Large intestine (tissue), 12 donors: ENCODE measurements around the gene CHERP. TPM values are rescaled to one million over a fixed set of nuclear protein-coding genes. Genes with fewer than 3 reads are reported as not detected.

Experiments used
- DNase-seq, 2 donors: peaks; one replicate each; pipeline versions ENCODE4 v3.0.0 to v3.0.0-alpha.2; 2013
- H3K27ac ChIP-seq: one replicate; pipeline ENCODE4 v1.5.1; 2013; ENCODE audit warnings: low read length
- H3K27me3 ChIP-seq: 2 replicates; pipeline ENCODE4 v1.6.1; 2013; ENCODE audit warnings: low read length; ENCODE audit not compliant: control insufficient read depth, insufficient read depth
- H3K36me3 ChIP-seq: 2 replicates; pipeline ENCODE4 v1.6.1; 2013; ENCODE audit warnings: low read length; ENCODE audit not compliant: control insufficient read depth, insufficient read depth
- H3K4me1 ChIP-seq: one replicate; pipeline ENCODE4 v1.6.1; 2013; ENCODE audit warnings: low read length; ENCODE audit not compliant: control insufficient read depth, insufficient read depth
- H3K4me3 ChIP-seq: one replicate; pipeline ENCODE4 v1.5.1; 2013; ENCODE audit warnings: low read length
- H3K9me3 ChIP-seq: one replicate; pipeline ENCODE4 v1.6.1; 2013; ENCODE audit warnings: mild to moderate bottlenecking, low read depth, low read length, moderate library complexity; ENCODE audit not compliant: control insufficient read depth
- WGBS: methylation state at CpG from one replicate; pipeline ENCODE4 v1.1.5; 2013; ENCODE audit warnings: low lambda C conversion rate; ENCODE audit not compliant: insufficient coverage; 5-methylcytosine and 5-hydroxymethylcytosine counted together
- long read RNA-seq, 11 donors: transcript quantifications; one replicate each; lab custom pipeline, GENCODE V29; 2026
- polyA plus RNA-seq: library from polyadenylated mRNA; unstranded; fragments of 120-200 nt; gene quantifications from one replicate; pipeline ENCODE4 v1.2.1, GENCODE V29; 2013

The CHERP gene
- 45.7 TPM for polyA plus RNA-seq
- long read RNA-seq, donor 1, full-length matches to known transcripts, result 1 of 1 reads
- long read RNA-seq, donor 1, partial matches to known transcripts, result 0 of 1 reads
- long read RNA-seq, donor 1, other reads (novel, unspliced or antisense), result 0 of 1 reads
- long read RNA-seq, donor 2, full-length matches to known transcripts, result 4 of 9 reads
- long read RNA-seq, donor 2, partial matches to known transcripts, result 5 of 9 reads
- long read RNA-seq, donor 2, other reads (novel, unspliced or antisense), result 0 of 9 reads
- long read RNA-seq, donor 3, result 0 reads
- long read RNA-seq, donor 4, result 0 reads
- long read RNA-seq, donor 5, result 0 reads
- long read RNA-seq, donor 6, partial matches to known transcripts, result 15 of 15 reads
- long read RNA-seq, donor 6, other reads (novel, unspliced or antisense), result 0 of 15 reads
- long read RNA-seq, donor 7, partial matches to known transcripts, result 6 of 6 reads
- long read RNA-seq, donor 7, other reads (novel, unspliced or antisense), result 0 of 6 reads
- long read RNA-seq, donor 8, partial matches to known transcripts, result 14 of 16 reads
- long read RNA-seq, donor 8, other reads (novel, unspliced or antisense), result 0 of 16 reads
- long read RNA-seq, donor 9, partial matches to known transcripts, result 6 of 7 reads
- long read RNA-seq, donor 9, other reads (novel, unspliced or antisense), result 0 of 7 reads
- long read RNA-seq, donor 10, partial matches to known transcripts, result 7 of 8 reads
- long read RNA-seq, donor 10, other reads (novel, unspliced or antisense), result 0 of 8 reads
- long read RNA-seq, donor 11, partial matches to known transcripts, result 6 of 6 reads
- long read RNA-seq, donor 11, other reads (novel, unspliced or antisense), result 0 of 6 reads

- H3K27ac ChIP-seq, result peak within 1 kb of the TSS; percentile 86
- H3K4me3 ChIP-seq, result peak within 1 kb of the TSS; percentile 88
- peaks cover 21% of the 10 kb centered on the region for H3K36me3 ChIP-seq
- DNase-seq, result peak; percentile 95
- WGBS, result no CpG with 5 or more reads among the region's 108 CpGs
- no peaks in the 10 kb centered on the region for H3K27me3 ChIP-seq
- H3K9me3 ChIP-seq, result no peaks in the 10 kb centered on the region
- H3K4me1 ChIP-seq, result peaks cover 14% of the 10 kb centered on the region
Observed at GRCh38 chr19:16542045-16542909, at the start of gene CHERP. Gene CHERP (minus strand): TSS chr19:16542437. CDS start chr19:16542378, 59 bp downstream.

DNA sequence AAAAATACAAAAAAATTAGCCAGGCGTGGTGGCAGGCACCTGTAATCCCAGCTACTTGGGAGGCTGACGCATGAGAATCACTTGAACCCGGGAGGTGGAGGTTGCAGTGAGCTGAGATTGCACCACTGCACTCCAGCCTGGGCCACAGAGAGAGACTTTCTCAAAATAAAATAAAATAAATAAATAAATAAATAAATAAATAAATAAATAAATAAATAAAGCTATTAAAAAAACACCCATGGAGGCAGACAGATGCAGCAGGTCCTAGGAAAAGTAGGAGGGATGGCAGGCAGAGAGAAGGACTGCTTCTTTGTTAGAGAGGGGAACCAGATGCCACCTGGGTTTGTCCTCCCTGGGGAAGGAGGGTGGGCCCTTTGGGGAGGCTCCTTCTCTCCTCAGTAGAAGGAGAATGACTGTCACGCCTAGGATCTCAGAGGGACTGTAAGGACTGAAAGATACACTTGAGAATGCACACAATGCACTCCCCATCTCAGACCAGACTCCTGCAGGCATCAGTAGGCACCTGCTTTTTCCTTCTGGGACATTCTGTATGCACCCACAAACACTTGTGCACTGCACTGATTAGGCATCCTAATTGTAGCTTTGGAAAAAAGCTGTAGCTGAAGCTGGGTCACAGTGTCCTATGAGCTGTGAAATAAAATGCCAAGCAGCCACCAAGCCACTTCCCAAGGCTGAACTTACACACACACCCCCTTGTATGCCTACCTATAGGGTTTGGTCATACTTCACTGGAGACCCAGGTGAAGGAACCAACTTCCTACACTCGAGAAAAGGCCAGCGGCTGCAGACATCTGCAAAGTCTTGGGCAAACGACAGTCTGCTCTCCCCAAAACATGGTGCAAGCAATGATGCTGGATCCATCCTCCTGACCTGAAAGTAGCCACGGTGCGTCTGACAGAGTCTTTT lies 48.9 kb upstream of the CHERP start:
- WGBS, result 90% methylated on average over 2 of the region's 9 CpGs
- Histone ChIP-seq H3K4me3 (no peak overlapping the region), H3K27ac (no peak overlapping the region), H3K4me1 (peaks cover 11% of the 10 kb centered on the region), H3K27me3 (no peaks in the 10 kb centered on the region), H3K36me3 (no peaks in the 10 kb centered on the region), H3K9me3 (no peaks in the 10 kb centered on the region)
- no peak for DNase-seq

GRCh38 chr19:16589917-16590316 lies 47.7 kb upstream of the CHERP start:
- no peak for DNase-seq
- H3K36me3 ChIP-seq, result no peaks in the 10 kb centered on the region
- H3K4me3 ChIP-seq, result no peak overlapping the region
- H3K27me3 ChIP-seq, result no peaks in the 10 kb centered on the region
- peaks cover 21% of the 10 kb centered on the region for H3K4me1 ChIP-seq
- H3K9me3 ChIP-seq, result no peaks in the 10 kb centered on the region
- WGBS, result no CpG with 5 or more reads among the region's 3 CpGs
- H3K27ac ChIP-seq, result no peak overlapping the region

DNA sequence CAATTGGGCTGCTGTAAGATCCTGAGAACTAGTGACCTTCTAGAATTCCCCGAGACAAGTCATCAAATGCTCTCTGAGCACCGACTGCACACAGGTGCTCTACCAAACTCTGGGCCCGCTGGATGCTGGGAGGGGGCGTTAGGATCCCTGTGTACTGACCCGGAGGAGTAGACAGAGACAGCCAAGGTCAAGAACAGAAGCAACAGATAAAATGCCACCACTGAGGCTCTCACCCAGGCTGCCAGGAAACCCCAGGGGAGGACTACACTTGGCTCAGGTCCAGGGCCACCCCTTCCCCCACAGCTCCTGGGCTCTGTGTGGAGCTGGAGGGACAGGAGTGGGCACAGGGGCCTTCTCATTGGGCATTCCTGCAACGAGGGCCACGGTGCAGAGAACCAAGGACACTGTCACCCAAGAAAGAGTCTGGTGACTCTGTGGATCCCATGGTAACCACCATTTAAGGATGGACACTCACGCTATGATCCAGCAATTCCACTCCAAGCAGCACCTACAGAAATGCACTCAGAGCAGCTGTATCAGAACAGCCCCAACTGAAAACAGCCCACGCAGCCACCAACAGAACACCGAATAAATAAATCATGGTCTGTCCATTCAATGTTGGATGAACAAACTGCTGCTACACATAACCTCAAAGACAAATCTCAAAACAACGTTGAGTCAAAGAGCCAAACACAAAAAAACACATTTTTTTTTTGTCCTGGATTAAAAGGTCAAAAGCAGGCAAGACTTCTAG lies 46.8 kb upstream of the CHERP start:
- no peaks in the 10 kb centered on the region for H3K9me3 ChIP-seq
- no peak overlapping the region for H3K4me3 ChIP-seq
- H3K27ac ChIP-seq, result no peak overlapping the region
- H3K36me3 ChIP-seq, result no peaks in the 10 kb centered on the region
- H3K27me3 ChIP-seq, result no peaks in the 10 kb centered on the region
- H3K4me1 ChIP-seq, result peaks cover 28% of the 10 kb centered on the region
- WGBS, result no CpG with 5 or more reads among the region's 11 CpGs
- no peak for DNase-seq

GRCh38 chr19:16587833-16588823 lies 45.9 kb upstream of the CHERP start:
- H3K4me3 ChIP-seq, result no peak overlapping the region
- no peaks in the 10 kb centered on the region for H3K9me3 ChIP-seq
- no peaks in the 10 kb centered on the region for H3K36me3 ChIP-seq
- H3K27me3 ChIP-seq, result no peaks in the 10 kb centered on the region
- DNase-seq, result no peak
- no CpG with 5 or more reads among the region's 26 CpGs for WGBS
- no peak overlapping the region for H3K27ac ChIP-seq
- H3K4me1 ChIP-seq, result peaks cover 33% of the 10 kb centered on the region

GRCh38 chr19:16586991-16587832 lies 45.0 kb upstream of the CHERP start:
- DNase-seq, result no peak
- H3K4me3 ChIP-seq, result no peak overlapping the region
- H3K9me3 ChIP-seq, result no peaks in the 10 kb centered on the region
- no CpG with 5 or more reads among the region's 20 CpGs for WGBS
- H3K4me1 ChIP-seq, result peaks cover 33% of the 10 kb centered on the region
- H3K36me3 ChIP-seq, result peaks cover 3% of the 10 kb centered on the region
- H3K27ac ChIP-seq, result no peak overlapping the region
- H3K27me3 ChIP-seq, result no peaks in the 10 kb centered on the region

DNA sequence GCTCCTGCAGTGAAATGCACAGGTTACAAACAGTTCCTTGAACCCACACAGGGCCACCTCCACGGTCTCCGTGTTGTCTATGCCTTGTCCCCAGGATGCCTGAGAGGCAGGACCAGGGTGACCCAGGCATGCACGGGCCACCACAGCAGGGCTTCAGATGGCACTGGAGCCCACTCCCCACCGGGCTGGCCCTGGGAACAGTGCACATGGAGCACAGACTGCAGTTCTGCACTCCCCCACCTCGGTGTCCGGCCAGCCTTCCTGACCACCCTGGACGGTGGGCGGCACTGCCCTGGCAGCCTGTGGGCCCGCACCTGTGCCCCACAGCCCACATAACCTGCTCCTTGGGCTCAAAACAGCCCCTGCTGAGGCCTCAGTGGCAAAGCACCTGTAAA lies 44.2 kb upstream of the CHERP start:
- H3K27me3 ChIP-seq, result no peaks in the 10 kb centered on the region
- H3K36me3 ChIP-seq, result peaks cover 7% of the 10 kb centered on the region
- no CpG with 5 or more reads among the region's 9 CpGs for WGBS
- no peak overlapping the region for H3K4me3 ChIP-seq
- no peak for DNase-seq
- no peaks in the 10 kb centered on the region for H3K9me3 ChIP-seq
- peaks cover 33% of the 10 kb centered on the region for H3K4me1 ChIP-seq
- H3K27ac ChIP-seq, result no peak overlapping the region
